Measurements from ENCODE around the gene FAM221B.

FAM221B gene

DNA sequence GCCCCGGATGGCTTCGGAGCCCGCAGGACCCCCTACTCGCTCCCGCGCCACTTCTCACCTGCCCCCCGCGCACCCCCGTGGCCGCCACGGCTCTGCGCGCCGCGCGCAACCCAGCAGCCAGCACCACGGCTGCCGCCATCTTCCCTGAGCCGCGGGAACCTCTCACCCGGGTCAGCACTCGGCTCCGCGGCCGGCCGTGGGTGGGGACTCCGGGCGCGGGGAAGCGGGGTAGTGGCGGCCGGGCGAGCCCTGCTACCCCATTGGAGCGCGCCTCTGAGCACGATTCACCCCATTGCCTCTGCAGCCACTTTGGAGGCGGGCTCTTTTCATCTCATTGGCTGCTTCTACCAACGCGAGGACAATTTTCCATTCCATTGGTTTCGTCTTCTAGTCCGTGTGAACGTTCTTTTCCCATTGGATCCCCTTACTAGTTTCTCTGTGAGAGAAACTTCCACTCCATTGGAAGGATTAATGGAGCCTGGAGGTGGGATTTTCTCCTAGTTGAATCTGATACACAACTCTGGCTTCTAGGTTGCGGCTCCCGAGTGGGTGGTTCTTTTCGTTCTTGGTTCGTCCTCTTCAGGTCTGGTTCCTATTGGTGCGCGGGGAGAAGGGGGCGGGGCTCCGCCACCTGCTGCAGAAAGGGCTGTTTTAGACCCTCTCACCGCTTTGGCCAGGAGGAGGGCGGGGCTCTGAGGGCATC lies 13.5 kb downstream of the FAM221B start, which contains the start of gene HINT2:
HINT2 (minus strand) TSS at position 202 of the 703 bp plus-strand sequence; CDS start at position 139, 63 bp downstream.
- H3K4me1 Mint-ChIP-seq (ENCODE audit: low read depth): peaks cover 39% of the 10 kb centered on the region
- H3K9me3 Mint-ChIP-seq (ENCODE audit: low read depth): no peaks in the 10 kb centered on the region
- H3K27me3 Mint-ChIP-seq: no peaks in the 10 kb centered on the region
- peak within 1 kb of the TSS; percentile 98 for H3K4me3 Mint-ChIP-seq
- no peaks in the 10 kb centered on the region for H3K36me3 Mint-ChIP-seq
- H3K27ac Mint-ChIP-seq: peak within 1 kb of the TSS; percentile 99

DNA sequence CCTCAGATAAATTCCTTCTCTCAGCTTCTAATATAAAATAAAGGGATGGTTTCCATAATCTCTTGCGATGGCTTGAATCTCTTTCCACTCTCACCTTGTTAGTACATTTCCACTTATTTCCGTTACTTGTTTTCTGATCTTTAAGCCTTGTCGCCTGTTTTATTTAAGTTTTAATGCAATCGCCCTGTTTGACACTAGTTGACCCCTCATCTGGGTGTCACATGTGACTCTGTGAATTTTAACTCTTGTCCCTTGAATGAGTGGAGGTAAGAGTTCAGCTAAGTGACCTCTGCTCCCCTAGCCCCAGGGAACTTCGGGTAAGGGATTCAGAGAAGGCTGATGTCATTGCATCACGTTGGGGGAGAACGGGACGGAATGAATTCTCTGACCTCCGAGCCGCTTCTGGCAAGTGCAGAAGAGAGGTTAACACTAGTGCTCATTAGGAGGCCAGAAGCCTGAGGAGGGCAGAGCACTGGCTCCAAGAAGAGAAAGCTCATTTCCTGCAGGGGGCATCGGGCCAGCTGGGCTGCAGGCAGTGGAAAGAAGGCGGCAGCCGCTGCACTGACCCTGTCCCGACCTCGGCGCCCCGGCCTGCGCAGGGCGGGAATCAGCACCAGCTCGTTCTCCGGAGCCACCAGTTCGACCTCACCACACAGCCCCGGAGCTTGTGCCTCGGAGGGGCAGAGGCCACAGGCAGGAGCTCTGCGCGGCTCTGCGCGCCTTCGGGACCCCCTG lies 14.3 kb downstream of the FAM221B start:
- H3K4me1 Mint-ChIP-seq (ENCODE audit: low read depth): peaks cover 39% of the 10 kb centered on the region
- no peaks in the 10 kb centered on the region for H3K9me3 Mint-ChIP-seq (ENCODE audit: low read depth)
- H3K27ac Mint-ChIP-seq: peak overlapping the region; percentile 87
- no peaks in the 10 kb centered on the region for H3K27me3 Mint-ChIP-seq
- peak overlapping the region; percentile 98 for H3K4me3 Mint-ChIP-seq
- no peaks in the 10 kb centered on the region for H3K36me3 Mint-ChIP-seq

DNA sequence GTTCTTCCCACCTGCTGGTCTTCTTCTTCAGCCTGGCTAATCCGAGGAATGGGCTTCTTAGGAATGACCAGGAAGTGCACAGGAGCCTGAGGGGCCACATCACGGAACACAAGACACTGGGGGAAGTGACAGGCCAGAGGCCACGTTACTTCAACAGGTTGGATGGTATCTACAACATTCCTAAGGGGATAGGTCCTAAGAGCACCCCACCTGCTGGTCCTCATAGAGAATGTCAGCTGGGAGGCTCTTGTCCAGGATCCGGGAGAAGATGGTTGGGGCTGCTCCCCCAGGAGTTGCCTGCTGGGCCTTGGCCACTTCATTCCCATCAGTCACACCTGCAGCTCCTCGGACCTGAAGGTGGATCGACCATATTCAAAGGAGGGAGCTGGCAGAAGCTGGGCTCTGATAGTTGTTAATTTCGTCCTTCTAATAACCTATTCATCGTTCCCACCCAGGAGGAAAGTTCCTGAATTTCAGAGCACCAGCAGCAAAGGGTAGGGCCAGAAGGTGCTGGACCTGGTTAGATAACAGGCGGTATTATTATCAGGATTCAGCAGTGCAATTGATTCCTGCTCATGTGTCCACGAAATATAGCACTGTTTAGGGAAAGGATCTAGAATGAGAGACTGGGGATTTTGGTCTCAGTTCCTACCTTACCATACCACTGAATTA lies 15.0 kb downstream of the FAM221B start:
- Mint-ChIP-seq H3K4me3 (peak overlapping the region; percentile 98), H3K27ac (peak overlapping the region; percentile 87), H3K4me1 (ENCODE audit: low read depth) (peaks cover 39% of the 10 kb centered on the region), H3K9me3 (ENCODE audit: low read depth) (no peaks in the 10 kb centered on the region), H3K27me3 (no peaks in the 10 kb centered on the region), H3K36me3 (no peaks in the 10 kb centered on the region)

DNA sequence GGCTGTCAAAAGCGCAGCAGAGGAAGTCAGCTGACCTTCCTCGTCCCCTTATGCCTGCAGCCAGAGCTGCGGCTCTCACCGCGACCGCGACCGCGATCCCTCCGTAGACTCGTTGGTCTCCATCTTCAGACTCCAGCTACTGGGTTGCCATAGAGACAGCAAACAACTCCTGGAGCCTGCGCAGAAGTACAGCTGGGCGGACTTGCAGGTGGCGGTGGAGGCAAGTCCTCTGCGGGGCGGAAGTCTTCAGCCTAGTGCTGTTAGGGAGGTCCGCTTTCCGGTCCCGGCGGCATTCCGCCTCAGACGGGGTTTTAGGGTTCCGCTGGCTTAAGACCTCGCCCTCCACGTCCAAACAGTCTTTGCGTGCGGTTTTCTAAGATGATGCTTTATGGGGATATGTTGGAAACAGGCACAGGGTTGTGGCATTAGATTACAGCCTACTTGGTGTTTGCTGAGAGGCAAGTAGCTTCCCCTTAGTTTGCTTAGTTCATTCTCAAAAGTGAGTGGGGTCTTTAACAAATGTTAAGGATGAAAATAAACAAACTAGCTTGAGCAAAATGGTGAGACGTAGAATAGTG lies 16.4 kb downstream of the FAM221B start, which contains the start of gene SPAG8:
SPAG8 (minus strand) TSS at position 238 of the 578 bp plus-strand sequence; CDS start at position 123, 115 bp downstream.
- peak within 1 kb of the TSS; percentile 98 for H3K4me3 Mint-ChIP-seq
- no peaks in the 10 kb centered on the region for H3K27me3 Mint-ChIP-seq

DNA sequence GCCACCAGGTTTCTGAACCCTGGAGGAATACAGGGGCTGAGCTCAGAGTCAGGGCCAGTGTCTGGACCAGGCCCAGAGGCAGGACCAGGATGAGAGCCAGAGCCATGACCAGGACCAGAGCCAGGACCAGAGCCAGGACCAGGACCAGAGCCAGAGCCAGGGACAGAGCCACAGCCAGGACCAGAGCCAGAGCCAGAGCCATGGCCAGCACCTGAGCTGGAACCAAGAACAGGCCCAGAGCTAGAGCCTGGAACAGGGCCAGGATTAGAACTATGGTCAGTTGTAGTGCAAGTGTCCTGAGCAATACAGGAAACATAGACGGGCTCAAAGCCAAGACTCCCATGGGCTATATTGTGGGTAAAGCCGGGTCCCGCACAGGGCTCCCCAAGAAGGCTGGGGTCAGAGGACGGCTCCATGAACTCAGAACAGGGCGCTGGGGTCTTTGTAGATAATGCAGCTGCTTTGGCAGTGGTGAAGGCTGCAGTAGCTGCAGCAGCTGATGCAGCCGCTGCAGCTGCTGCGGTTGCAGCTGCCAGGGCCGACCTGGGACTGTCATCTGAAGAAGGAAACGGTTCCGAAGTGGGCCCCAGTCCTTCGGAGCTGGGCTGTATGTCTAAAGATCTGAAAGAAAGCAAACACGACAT lies 17.0 kb downstream of the FAM221B start:
- Mint-ChIP-seq H3K36me3 (no peaks in the 10 kb centered on the region), H3K4me1 (ENCODE audit: low read depth) (peaks cover 39% of the 10 kb centered on the region), H3K4me3 (peak overlapping the region; percentile 98), H3K9me3 (ENCODE audit: low read depth) (no peaks in the 10 kb centered on the region), H3K27me3 (no peaks in the 10 kb centered on the region), H3K27ac (peak overlapping the region; percentile 89)

More for the DNA sequence above, 16.4 kb downstream of the FAM221B start, which contains the start of gene SPAG8:
- H3K36me3 Mint-ChIP-seq: no peaks in the 10 kb centered on the region
- H3K9me3 Mint-ChIP-seq (ENCODE audit: low read depth): no peaks in the 10 kb centered on the region
- H3K27ac Mint-ChIP-seq: peak within 1 kb of the TSS; percentile 89
- H3K4me1 Mint-ChIP-seq (ENCODE audit: low read depth): peaks cover 39% of the 10 kb centered on the region

DNA sequence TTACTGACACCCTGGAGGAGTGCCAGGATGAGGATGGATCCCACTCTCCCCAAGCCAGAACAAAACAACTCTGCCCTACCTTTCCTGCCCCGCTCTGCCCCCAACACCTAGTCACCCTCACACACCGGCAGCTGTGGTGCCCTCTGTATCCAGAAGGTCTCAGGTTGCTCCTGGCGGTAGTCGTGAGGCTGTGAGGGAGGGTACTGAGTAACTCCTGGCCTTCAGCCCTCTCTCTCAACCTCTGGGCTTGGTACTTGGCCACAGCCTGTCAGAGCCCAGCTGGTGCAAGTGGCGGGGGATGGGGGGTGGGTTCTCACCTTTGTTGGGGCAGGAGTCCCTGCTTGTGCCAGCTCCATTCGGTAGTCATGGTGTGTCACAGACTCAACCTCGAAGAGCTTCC lies 18.4 kb downstream of the FAM221B start:
- peaks cover 33% of the 10 kb centered on the region for H3K4me1 Mint-ChIP-seq (ENCODE audit: low read depth)
- H3K36me3 Mint-ChIP-seq: no peaks in the 10 kb centered on the region
- H3K4me3 Mint-ChIP-seq: no peak overlapping the region
- no peak overlapping the region for H3K27ac Mint-ChIP-seq
- no peaks in the 10 kb centered on the region for H3K9me3 Mint-ChIP-seq (ENCODE audit: low read depth)
- no peaks in the 10 kb centered on the region for H3K27me3 Mint-ChIP-seq

DNA sequence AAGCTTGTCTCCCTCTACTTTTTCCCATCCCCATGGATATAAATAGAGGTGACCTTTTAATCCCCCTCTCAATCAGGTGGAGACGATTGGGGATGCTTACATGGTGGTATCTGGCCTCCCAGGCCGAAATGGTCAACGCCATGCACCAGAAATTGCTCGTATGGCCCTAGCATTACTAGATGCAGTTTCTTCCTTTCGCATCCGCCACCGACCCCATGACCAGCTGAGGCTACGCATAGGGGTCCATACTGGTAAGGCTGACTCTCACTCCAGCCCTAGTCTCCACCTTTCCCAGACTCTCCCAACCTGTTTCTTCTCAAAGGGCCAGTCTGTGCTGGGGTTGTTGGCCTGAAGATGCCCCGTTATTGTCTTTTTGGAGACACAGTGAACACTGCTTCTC lies 20.1 kb downstream of the FAM221B start:
- Mint-ChIP-seq H3K4me3 (no peak overlapping the region), H3K36me3 (peaks cover under 1% of the 10 kb centered on the region), H3K27ac (no peak overlapping the region), H3K4me1 (ENCODE audit: low read depth) (peaks cover 24% of the 10 kb centered on the region), H3K9me3 (ENCODE audit: low read depth) (no peaks in the 10 kb centered on the region), H3K27me3 (no peaks in the 10 kb centered on the region)

DNA sequence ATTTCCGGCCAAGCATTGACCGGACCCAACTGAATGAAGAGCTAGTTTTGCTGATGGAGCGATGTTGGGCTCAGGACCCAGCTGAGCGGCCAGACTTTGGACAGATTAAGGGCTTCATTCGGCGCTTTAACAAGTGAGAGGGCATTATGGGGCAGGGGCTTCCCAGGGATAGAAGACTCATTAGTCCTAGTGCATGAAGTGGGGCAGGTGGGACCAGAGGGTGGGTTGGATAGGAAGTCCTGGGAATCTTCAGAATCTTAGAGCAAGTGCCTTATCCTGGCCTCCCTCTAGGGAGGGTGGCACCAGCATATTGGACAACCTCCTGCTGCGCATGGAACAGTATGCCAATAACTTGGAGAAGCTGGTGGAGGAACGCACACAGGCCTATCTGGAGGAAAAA lies 22.4 kb downstream of the FAM221B start:
- Mint-ChIP-seq H3K27ac (no peak overlapping the region), H3K27me3 (no peaks in the 10 kb centered on the region), H3K36me3 (peaks cover 4% of the 10 kb centered on the region), H3K9me3 (ENCODE audit: low read depth) (no peaks in the 10 kb centered on the region), H3K4me1 (ENCODE audit: low read depth) (peaks cover 5% of the 10 kb centered on the region), H3K4me3 (no peak overlapping the region)

DNA sequence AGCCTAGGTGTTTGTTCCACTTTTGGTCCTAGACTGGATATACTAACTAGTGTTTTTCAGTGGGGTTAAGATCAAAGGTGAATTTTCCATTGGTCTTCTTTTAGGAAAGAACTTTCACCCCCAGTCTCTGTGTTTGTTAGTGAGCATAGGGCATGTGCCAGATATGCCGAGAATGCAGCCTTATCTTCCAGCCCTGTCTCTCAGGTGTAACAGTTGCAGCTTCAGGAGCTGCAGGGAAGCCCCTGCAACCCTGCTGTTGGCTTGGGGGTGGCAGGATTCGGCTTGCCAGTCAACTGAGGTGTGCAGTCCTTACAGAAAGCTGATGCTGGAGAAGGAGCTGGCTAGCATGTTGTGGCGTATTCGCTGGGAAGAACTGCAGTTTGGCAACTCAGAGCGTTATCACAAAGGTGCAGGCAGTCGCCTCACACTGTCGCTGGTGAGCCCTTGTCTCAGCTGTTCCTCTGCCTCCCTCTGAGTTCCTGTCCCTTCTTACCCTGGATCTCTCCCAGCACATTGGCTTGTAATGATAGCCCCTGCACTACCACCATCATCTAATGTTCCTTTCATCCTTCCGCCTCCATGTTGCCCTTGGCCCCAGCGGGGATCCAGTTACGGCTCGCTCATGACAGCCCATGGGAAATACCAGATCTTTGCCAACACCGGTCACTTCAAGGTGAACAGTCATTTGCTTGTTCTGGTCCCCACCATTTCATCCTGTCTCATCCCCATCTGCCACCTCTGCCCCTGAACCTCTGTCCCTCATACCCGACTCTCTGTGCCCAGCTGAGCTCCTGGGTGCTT lies 27.0 kb downstream of the FAM221B start:
- Mint-ChIP-seq H3K4me3 (no peak overlapping the region), H3K9me3 (ENCODE audit: low read depth) (no peaks in the 10 kb centered on the region), H3K4me1 (ENCODE audit: low read depth) (peaks cover 17% of the 10 kb centered on the region), H3K27ac (no peak overlapping the region), H3K27me3 (no peaks in the 10 kb centered on the region), H3K36me3 (peaks cover 17% of the 10 kb centered on the region)

DNA sequence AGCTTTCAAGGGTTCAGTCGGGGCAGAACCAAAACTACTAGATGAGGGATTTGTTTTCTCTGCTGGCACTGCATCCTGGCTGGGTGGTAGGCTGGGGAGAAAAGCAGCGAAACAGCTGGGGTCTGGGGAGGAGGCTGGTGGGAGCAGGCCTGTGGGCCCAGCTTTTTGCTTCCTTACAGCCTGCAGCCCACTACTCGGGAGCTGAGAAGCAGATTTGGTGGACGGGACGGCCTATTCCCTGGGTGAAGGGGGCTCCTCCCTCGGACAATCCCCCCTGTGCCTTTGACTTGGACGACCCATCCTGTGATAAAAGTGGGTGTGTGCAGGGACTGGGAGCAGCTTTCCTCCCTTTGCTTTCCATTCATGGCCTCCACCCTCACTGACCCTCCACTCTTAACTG lies 28.0 kb downstream of the FAM221B start:
- Mint-ChIP-seq H3K4me3 (no peak overlapping the region), H3K27me3 (no peaks in the 10 kb centered on the region), H3K4me1 (ENCODE audit: low read depth) (peaks cover 17% of the 10 kb centered on the region), H3K27ac (no peak overlapping the region), H3K9me3 (ENCODE audit: low read depth) (no peaks in the 10 kb centered on the region), H3K36me3 (peaks cover 17% of the 10 kb centered on the region)

DNA sequence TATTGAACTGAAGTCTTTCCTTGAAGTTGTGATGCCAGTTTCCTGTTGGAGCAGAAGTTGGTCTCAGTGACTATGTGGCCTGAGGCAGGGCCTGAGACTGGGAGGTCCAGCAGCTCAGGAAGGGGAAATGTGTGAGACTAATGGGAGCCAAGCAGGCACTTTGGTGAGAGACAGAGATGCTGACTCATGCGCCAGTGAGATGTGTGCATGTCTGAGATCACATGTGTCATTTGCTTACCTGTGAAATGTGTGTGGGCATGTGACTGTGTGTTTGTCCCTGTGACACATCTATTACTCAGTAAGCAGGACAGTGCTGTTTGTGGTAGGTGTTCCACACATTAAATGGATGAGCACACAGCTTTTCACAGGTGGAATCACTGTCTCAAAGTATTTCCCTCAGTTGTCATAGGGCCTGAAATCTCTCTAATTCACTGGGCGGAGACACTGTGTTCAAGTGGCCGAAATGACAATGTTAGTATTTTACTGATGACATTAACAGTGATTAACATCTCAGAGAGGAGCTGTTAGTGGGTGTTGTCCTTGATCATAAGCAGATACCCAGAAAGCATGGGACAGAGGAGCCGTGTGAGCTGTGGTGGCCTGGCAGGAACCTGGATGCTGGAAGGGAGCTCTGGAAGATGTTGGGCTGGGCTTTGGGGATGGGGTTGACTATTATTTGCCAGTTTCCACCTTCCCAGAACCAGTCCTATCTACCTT lies 29.7 kb downstream of the FAM221B start:
- peak overlapping the region; percentile 84 for H3K27ac Mint-ChIP-seq
- peaks cover 17% of the 10 kb centered on the region for H3K36me3 Mint-ChIP-seq
- H3K9me3 Mint-ChIP-seq (ENCODE audit: low read depth): no peaks in the 10 kb centered on the region
- H3K27me3 Mint-ChIP-seq: no peaks in the 10 kb centered on the region
- no peak overlapping the region for H3K4me3 Mint-ChIP-seq
- peaks cover 21% of the 10 kb centered on the region for H3K4me1 Mint-ChIP-seq (ENCODE audit: low read depth)

DNA sequence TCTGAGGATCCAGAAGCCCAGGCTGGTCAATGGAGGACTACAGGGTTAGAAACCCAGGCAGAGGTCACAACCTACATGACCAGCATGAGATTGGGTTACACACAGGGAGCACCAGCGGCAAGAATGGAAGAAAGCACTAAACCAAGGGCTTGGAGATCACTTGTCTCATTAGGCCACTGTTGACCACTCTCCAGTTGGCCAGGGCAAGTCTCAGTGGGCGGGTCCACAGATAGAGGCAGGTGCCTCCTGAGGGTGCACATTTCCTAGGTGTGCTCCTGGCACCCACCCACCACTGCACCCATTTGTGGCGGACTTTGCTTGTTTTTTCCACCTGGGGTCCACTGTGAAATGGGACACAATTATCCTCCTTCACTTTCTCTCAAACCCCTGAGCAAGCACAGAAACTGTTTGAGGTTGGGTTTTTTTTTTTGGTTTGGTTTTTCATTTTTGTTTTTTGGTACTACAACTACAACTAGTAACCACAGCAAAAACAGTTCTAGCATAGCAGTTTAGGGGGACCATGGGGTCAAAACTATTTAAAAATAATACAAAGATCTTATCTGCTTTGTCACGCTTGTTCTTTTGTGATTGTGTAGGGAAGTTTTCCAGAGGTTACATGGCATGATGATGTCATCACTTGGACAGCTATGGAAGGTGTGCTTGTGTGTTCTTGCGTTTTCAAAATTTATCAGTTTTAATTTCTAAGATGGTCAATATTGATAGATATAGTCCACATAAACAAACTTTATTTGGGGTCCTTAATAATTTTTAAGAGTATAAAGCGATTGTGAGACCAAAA lies 31.0 kb downstream of the FAM221B start:
- H3K4me3 Mint-ChIP-seq: no peak overlapping the region
- H3K27me3 Mint-ChIP-seq: no peaks in the 10 kb centered on the region
- H3K36me3 Mint-ChIP-seq: peaks cover 16% of the 10 kb centered on the region
- H3K4me1 Mint-ChIP-seq (ENCODE audit: low read depth): peaks cover 21% of the 10 kb centered on the region
- no peaks in the 10 kb centered on the region for H3K9me3 Mint-ChIP-seq (ENCODE audit: low read depth)
- no peak overlapping the region for H3K27ac Mint-ChIP-seq

DNA sequence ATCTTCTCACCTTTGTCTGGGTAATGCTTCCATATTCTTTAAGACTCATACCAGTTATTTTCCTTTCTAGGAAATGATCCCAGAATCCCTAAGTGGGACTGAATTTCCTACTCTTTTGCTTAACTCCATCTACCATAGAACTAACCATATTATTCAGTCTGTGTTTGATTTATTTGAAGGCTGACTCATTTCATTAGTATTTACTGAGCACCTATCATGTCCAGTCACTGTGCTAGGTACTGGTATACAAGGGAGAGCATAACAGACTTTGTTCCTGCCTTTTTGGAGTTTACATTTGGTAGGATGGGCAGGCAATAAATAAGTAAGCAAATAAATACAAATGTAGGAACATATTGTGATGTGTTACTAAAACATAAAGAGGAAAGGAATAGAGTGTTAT lies 32.8 kb downstream of the FAM221B start:
- no peak overlapping the region for H3K4me3 Mint-ChIP-seq
- no peaks in the 10 kb centered on the region for H3K9me3 Mint-ChIP-seq (ENCODE audit: low read depth)
- no peak overlapping the region for H3K27ac Mint-ChIP-seq
- peaks cover 11% of the 10 kb centered on the region for H3K36me3 Mint-ChIP-seq
- H3K4me1 Mint-ChIP-seq (ENCODE audit: low read depth): peaks cover 21% of the 10 kb centered on the region
- no peaks in the 10 kb centered on the region for H3K27me3 Mint-ChIP-seq
